Coronary artery (tissue), 2 donors: Measurements from ENCODE around the gene CEP164.
"Not testable (repeated sequence)": the region's sequence is repeated elsewhere in the genome, so short reads cannot be mapped to it uniquely, and the experiment has no call there.

Experiments
- DNase-seq: peaks from one replicate; pipeline ENCODE4 v3.0.0-alpha.2; 2017; ENCODE audit warnings: low spot score
- H3K27ac ChIP-seq, 2 donors: fragments of 200-600 bp; sonication (generic); one replicate each; pipeline ENCODE4 v1.5.1; 2016 to 2019
- H3K4me3 ChIP-seq: fragments of 200-600 bp; sonication (generic); 2 replicates; pipeline ENCODE4 v1.5.1; 2016; ENCODE audit warnings: mild to moderate bottlenecking, moderate library complexity
- CTCF ChIP-seq: fragments of 200-600 bp; sonication (generic); IDR thresholded peaks from one replicate; pipeline ENCODE4 v1.5.1; 2019; ENCODE audit warnings: antibody characterized with exemption

CEP164 gene

GRCh38 chr11:117449111-117449693, 121.5 kb downstream of the CEP164 start:
- no peak for TF ChIP-seq CTCF
- H3K27ac ChIP-seq = no peak overlapping the region
- no peak overlapping the region for H3K4me3 ChIP-seq
- no peak for DNase-seq

DNA sequence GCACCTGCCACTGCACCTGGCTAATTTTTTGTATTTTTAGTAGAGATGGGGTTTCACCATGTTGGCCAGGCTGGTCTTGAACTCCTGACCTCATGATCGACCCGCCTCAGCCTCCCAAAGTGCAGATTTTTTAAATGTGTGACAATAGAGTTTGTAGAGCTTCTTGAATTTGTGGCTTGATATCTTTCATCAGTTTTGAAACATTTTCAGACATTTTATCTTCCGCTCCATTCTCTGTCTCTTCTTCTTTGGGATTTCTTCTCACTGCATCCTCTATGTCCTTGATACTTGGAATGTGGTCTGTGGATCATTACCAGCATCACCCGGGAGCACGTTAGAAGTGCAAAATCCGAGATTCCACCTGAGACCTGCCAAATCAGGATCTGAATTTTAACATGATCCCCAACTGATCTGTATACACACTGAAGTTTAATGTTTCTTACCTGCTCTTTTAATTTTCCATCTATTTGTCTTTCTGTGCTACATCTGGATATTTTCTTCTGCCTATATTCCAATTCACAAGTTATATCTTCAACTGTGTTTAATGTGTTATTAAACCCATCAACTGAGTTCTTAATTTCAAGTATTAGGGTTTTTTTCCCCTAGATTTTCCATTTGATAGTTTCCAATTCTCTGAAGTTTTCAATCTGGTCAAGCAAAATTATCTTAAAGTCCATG, 126.4 kb downstream of the CEP164 start:
- no peak for TF ChIP-seq CTCF
- Histone ChIP-seq H3K4me3 (no peak overlapping the region), H3K27ac (no peak overlapping the region)
- DNase-seq = no peak

DNA sequence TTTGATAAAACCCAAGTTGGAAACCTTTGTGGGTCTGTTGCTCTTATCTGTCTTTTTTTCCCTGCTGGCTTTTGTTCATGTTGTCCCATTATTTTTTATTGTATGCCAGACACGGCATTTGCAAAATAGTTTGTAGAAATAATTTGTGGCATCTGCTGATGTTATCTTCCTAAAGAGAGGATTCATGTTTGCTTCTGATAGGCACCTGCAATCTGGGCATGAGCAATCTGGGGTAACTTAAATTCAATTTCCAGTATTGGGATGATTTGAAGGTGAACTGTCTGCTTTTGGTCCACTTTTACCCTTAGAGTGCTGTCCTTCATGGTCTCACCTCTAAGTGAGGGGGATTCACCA, 126.9 kb downstream of the CEP164 start:
- H3K4me3 ChIP-seq = no peak overlapping the region
- H3K27ac ChIP-seq = no peak overlapping the region
- TF ChIP-seq CTCF = no peak
- no peak for DNase-seq

DNA sequence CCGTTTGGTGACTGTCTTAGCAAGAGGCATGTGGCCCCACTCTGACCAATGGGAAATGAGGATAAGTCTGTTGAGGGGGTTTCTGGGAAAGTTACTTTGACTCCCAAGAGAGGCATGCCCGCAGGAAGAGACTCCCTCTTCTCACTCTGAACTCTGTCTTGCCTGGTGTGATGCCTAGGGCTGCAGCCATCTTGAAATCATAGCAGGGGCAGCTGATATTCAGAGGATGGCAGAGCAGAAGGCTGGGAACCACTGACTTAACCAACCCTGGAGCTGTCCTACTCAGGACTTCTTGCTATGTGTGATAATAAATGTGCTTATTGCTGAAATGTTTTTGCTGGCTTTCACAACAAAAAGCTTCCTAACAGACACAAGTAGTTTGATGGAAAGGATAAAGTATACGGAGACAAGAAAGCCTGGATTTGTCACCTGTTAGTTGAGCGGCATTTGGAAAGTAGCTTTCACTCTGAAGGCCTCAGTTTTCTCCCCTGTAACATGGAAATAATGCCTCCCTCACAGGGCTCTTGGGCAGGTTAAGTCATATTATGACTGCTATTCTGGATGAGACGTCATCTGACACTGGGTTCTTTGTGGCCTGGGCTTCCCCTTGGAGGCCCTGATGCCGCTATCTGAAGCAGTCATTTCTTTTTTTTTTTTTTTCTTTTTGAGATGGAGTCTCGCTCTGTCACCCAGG, 128.5 kb downstream of the CEP164 start:
- no peak for DNase-seq
- Histone ChIP-seq H3K4me3 (no peak overlapping the region), H3K27ac (no peak overlapping the region)
- TF ChIP-seq CTCF = no peak

DNA sequence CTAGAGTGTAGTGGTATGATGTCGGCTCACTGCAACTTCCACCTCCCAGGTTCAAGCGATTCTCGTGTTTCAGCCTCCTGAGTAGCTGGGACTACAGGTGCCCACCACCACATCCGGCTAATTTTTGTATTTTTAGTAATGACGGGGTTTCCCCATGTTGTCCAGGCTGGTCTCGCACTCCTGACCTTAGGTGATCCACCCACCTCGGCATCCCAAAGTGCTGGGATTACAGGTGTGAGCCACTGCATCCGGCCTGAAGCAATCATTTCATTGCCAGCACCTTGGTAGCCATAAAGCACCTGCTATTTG, 129.0 kb downstream of the CEP164 start:
- DNase-seq, H3K27ac ChIP-seq, H3K4me3 ChIP-seq: not testable (repeated sequence)

GRCh38 chr11:117457031-117457785, 129.6 kb downstream of the CEP164 start:
- H3K27ac ChIP-seq = no peak overlapping the region
- no peak for TF ChIP-seq CTCF
- DNase-seq = no peak
- no peak overlapping the region for H3K4me3 ChIP-seq

DNA sequence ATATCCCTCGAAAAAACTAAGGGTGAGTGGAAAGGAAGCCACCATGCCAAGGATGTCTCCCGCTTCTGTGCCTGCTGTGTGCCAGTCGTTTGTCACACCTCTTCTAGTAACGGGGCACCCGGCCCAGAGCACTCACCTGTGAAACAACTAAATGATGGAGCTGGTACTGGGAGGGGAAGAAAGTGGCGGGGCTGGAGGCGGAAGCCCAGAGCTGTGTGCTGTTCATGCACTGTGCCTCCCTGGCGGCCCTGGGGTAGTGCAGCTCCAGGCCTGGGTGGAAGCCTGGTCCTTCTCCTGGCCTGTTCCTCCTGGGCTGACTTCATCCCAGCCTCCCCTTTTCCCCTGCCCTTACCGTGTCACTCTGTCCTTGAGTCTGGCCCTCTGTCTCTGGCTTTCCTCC, 130.2 kb downstream of the CEP164 start:
- no peak for DNase-seq
- no peak overlapping the region for H3K27ac ChIP-seq
- H3K4me3 ChIP-seq = no peak overlapping the region
- no peak for TF ChIP-seq CTCF
